ENCODE data around the gene SMARCA5.

SMARCA5 gene, protein sequence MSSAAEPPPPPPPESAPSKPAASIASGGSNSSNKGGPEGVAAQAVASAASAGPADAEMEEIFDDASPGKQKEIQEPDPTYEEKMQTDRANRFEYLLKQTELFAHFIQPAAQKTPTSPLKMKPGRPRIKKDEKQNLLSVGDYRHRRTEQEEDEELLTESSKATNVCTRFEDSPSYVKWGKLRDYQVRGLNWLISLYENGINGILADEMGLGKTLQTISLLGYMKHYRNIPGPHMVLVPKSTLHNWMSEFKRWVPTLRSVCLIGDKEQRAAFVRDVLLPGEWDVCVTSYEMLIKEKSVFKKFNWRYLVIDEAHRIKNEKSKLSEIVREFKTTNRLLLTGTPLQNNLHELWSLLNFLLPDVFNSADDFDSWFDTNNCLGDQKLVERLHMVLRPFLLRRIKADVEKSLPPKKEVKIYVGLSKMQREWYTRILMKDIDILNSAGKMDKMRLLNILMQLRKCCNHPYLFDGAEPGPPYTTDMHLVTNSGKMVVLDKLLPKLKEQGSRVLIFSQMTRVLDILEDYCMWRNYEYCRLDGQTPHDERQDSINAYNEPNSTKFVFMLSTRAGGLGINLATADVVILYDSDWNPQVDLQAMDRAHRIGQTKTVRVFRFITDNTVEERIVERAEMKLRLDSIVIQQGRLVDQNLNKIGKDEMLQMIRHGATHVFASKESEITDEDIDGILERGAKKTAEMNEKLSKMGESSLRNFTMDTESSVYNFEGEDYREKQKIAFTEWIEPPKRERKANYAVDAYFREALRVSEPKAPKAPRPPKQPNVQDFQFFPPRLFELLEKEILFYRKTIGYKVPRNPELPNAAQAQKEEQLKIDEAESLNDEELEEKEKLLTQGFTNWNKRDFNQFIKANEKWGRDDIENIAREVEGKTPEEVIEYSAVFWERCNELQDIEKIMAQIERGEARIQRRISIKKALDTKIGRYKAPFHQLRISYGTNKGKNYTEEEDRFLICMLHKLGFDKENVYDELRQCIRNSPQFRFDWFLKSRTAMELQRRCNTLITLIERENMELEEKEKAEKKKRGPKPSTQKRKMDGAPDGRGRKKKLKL

GRCh38 chr4:143513314-143514168 is at the start of gene SMARCA5:
TSS of gene SMARCA5 (plus strand) at chr4:143513702. CDS start at chr4:143513925, 223 bp downstream.
- Histone ChIP-seq H3K79me2 (ENCODE audit: control insufficient read depth, insufficient read depth, low read length, unreplicated experiment) (peaks cover 49% of the 10 kb centered on the region), H2AFZ (ENCODE audit: low read length, unreplicated experiment) (peak within 1 kb of the TSS; percentile 95), H3K4me1 (ENCODE audit: control insufficient read depth, insufficient read depth, low read length, unreplicated experiment) (peaks cover 22% of the 10 kb centered on the region)

GRCh38 chr4:143473334-143474126 is 40.0 kb upstream of the SMARCA5 start:
- no peaks in the 10 kb centered on the region for H3K27me3 ChIP-seq (ENCODE audit: insufficient read depth, low read length)
- no peak overlapping the region for H3K27ac ChIP-seq (ENCODE audit: low read depth, low read length)
- no peak overlapping the region for H2AFZ ChIP-seq (ENCODE audit: low read length, unreplicated experiment)
- no peaks in the 10 kb centered on the region for H3K79me2 ChIP-seq (ENCODE audit: control insufficient read depth, insufficient read depth, low read length, unreplicated experiment)
- H3K4me1 ChIP-seq (ENCODE audit: control insufficient read depth, insufficient read depth, low read length, unreplicated experiment), result no peaks in the 10 kb centered on the region
- H3K36me3 ChIP-seq (ENCODE audit: insufficient read depth, low read length), result no peaks in the 10 kb centered on the region
- H3K4me3 ChIP-seq (ENCODE audit: low read depth, low read length), result no peak overlapping the region

More at GRCh38 chr4:143513314-143514168, at the start of gene SMARCA5:
- peaks cover 8% of the 10 kb centered on the region for H3K36me3 ChIP-seq (ENCODE audit: insufficient read depth, low read length)
- no peaks in the 10 kb centered on the region for H3K27me3 ChIP-seq (ENCODE audit: insufficient read depth, low read length)
- H3K27ac ChIP-seq (ENCODE audit: low read depth, low read length), result peak within 1 kb of the TSS; percentile 90
- peak within 1 kb of the TSS; percentile 98 for H3K4me3 ChIP-seq (ENCODE audit: low read depth, low read length)

DNA sequence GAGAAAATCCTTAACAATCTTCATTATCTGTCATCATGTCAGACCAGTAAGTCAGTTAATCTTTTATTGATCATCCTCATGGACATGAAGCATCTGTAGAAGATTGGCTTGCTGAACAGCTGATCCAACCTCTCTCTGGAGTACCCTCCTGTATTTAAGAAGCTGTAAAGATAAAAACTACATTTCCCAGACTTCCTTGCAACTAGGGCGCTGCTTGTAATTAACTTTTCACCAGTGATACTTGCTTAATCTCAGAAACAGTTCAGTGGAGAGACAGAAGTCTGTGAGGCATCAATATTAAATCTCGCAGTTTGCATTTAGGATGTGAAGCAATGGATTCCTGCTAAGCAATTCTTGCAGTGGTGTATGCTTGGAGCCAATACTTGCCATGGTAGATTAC is 36.0 kb upstream of the SMARCA5 start:
- H3K27me3 ChIP-seq (ENCODE audit: insufficient read depth, low read length), result no peaks in the 10 kb centered on the region
- H2AFZ ChIP-seq (ENCODE audit: low read length, unreplicated experiment), result no peak overlapping the region
- H3K4me3 ChIP-seq (ENCODE audit: low read depth, low read length), result no peak overlapping the region
- no peaks in the 10 kb centered on the region for H3K79me2 ChIP-seq (ENCODE audit: control insufficient read depth, insufficient read depth, low read length, unreplicated experiment)
- H3K4me1 ChIP-seq (ENCODE audit: control insufficient read depth, insufficient read depth, low read length, unreplicated experiment), result no peaks in the 10 kb centered on the region
- no peak overlapping the region for H3K27ac ChIP-seq (ENCODE audit: low read depth, low read length)
- no peaks in the 10 kb centered on the region for H3K36me3 ChIP-seq (ENCODE audit: insufficient read depth, low read length)

- Histone ChIP-seq H3K27me3 (ENCODE audit: insufficient read depth, low read length) (no peaks in the 10 kb centered on the region), H2AFZ (ENCODE audit: low read length, unreplicated experiment) (no peak overlapping the region), H3K4me1 (ENCODE audit: control insufficient read depth, insufficient read depth, low read length, unreplicated experiment) (no peaks in the 10 kb centered on the region), H3K27ac (ENCODE audit: low read depth, low read length) (no peak overlapping the region), H3K79me2 (ENCODE audit: control insufficient read depth, insufficient read depth, low read length, unreplicated experiment) (no peaks in the 10 kb centered on the region), H3K4me3 (ENCODE audit: low read depth, low read length) (no peak overlapping the region), H3K36me3 (ENCODE audit: insufficient read depth, low read length) (no peaks in the 10 kb centered on the region)
These were observed 32.1 kb upstream of the SMARCA5 start for GRCh38 chr4:143481361-143481760.

DNA sequence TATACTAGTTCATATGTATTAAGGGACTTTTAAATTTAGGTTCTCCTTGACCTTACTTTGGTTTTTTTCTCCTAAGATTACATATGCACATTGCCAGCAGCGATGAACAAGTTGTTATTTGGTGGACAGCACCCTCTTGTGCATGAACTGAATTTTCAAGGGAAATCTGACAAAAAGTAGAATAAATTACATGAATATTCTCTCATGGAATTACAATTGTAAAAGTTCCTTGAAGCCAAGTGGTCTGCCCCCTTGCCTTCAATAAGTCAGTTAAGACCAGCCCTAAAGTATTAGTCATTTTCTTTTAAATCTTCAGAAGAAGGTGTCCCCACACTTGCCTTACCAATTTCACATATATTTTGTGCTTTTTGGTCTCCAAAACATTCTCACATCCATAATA is 30.7 kb upstream of the SMARCA5 start:
- H3K4me3 ChIP-seq (ENCODE audit: low read depth, low read length), result no peak overlapping the region
- no peaks in the 10 kb centered on the region for H3K4me1 ChIP-seq (ENCODE audit: control insufficient read depth, insufficient read depth, low read length, unreplicated experiment)
- no peaks in the 10 kb centered on the region for H3K27me3 ChIP-seq (ENCODE audit: insufficient read depth, low read length)
- no peaks in the 10 kb centered on the region for H3K79me2 ChIP-seq (ENCODE audit: control insufficient read depth, insufficient read depth, low read length, unreplicated experiment)
- H3K36me3 ChIP-seq (ENCODE audit: insufficient read depth, low read length), result no peaks in the 10 kb centered on the region
- no peak overlapping the region for H3K27ac ChIP-seq (ENCODE audit: low read depth, low read length)
- no peak overlapping the region for H2AFZ ChIP-seq (ENCODE audit: low read length, unreplicated experiment)

DNA sequence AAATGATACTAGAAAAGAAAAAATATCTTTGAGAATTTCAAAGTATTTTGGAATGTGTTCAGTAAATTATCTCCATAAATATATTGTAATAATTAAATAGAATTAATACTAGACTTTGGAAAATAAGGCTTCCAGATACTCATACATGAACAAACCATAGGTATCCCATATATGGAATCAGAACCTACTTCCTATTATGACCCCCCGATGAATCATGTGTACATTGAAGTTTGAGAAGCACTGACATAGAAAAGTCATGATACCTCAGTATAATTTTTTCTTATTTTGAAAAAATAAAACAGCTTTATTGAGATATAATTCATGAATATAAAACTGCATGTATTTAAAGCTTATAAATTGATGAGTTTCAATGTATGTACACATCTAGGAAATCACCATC is 27.2 kb upstream of the SMARCA5 start:
- H3K4me1 ChIP-seq (ENCODE audit: control insufficient read depth, insufficient read depth, low read length, unreplicated experiment), result no peaks in the 10 kb centered on the region
- H3K36me3 ChIP-seq (ENCODE audit: insufficient read depth, low read length), result no peaks in the 10 kb centered on the region
- no peak overlapping the region for H3K27ac ChIP-seq (ENCODE audit: low read depth, low read length)
- H3K79me2 ChIP-seq (ENCODE audit: control insufficient read depth, insufficient read depth, low read length, unreplicated experiment), result no peaks in the 10 kb centered on the region
- no peaks in the 10 kb centered on the region for H3K27me3 ChIP-seq (ENCODE audit: insufficient read depth, low read length)
- H2AFZ ChIP-seq (ENCODE audit: low read length, unreplicated experiment), result no peak overlapping the region
- H3K4me3 ChIP-seq (ENCODE audit: low read depth, low read length), result no peak overlapping the region

DNA sequence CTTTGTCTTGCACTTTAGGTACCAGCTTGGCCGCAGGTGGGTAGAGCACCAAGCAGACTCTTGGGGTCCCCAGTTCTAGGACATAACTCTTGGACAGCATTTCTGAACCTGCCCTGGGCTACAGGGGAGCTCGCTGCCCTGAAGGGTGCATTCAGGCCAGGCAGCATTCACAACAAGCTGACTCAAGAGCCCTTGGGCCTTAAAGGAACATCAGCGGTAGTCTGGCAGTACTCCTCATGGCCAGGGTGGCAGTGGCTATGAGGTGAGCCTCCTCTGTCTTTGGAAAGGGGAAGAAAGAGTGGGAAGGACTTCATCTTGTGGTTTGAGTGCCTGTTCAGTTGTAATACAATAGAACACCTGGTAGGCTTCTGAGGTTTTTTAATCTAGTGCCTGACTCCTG is 24.8 kb upstream of the SMARCA5 start:
- no peaks in the 10 kb centered on the region for H3K36me3 ChIP-seq (ENCODE audit: insufficient read depth, low read length)
- no peaks in the 10 kb centered on the region for H3K4me1 ChIP-seq (ENCODE audit: control insufficient read depth, insufficient read depth, low read length, unreplicated experiment)
- no peak overlapping the region for H2AFZ ChIP-seq (ENCODE audit: low read length, unreplicated experiment)
- no peak overlapping the region for H3K27ac ChIP-seq (ENCODE audit: low read depth, low read length)
- H3K79me2 ChIP-seq (ENCODE audit: control insufficient read depth, insufficient read depth, low read length, unreplicated experiment), result no peaks in the 10 kb centered on the region
- no peaks in the 10 kb centered on the region for H3K27me3 ChIP-seq (ENCODE audit: insufficient read depth, low read length)
- H3K4me3 ChIP-seq (ENCODE audit: low read depth, low read length), result no peak overlapping the region

DNA sequence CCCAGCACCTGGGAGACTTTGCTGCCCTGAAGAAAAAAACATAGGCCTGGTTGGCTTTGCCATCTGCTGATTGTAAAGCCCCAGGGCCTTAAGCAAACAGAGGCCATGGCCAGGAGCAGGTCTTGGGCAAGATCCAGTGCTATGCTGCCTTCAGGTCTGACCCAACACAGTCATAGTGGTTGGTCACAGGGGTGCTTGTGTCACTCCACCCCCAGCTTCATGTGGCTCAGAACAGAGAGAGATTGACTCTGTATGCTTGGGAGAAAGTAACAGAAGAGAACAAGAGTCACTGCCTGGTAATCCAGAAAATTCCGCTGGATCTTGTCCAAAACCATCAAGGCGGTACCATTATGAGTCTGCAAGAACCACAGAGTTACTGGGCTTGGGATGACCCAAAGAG is 24.4 kb upstream of the SMARCA5 start:
- no peaks in the 10 kb centered on the region for H3K4me1 ChIP-seq (ENCODE audit: control insufficient read depth, insufficient read depth, low read length, unreplicated experiment)
- no peaks in the 10 kb centered on the region for H3K36me3 ChIP-seq (ENCODE audit: insufficient read depth, low read length)
- H3K27ac ChIP-seq (ENCODE audit: low read depth, low read length), result no peak overlapping the region
- no peak overlapping the region for H2AFZ ChIP-seq (ENCODE audit: low read length, unreplicated experiment)
- no peaks in the 10 kb centered on the region for H3K27me3 ChIP-seq (ENCODE audit: insufficient read depth, low read length)
- no peak overlapping the region for H3K4me3 ChIP-seq (ENCODE audit: low read depth, low read length)
- H3K79me2 ChIP-seq (ENCODE audit: control insufficient read depth, insufficient read depth, low read length, unreplicated experiment), result no peaks in the 10 kb centered on the region

- no peaks in the 10 kb centered on the region for H3K36me3 ChIP-seq (ENCODE audit: insufficient read depth, low read length)
- no peaks in the 10 kb centered on the region for H3K27me3 ChIP-seq (ENCODE audit: insufficient read depth, low read length)
- H3K79me2 ChIP-seq (ENCODE audit: control insufficient read depth, insufficient read depth, low read length, unreplicated experiment), result no peaks in the 10 kb centered on the region
- H3K4me3 ChIP-seq (ENCODE audit: low read depth, low read length), result no peak overlapping the region
- H2AFZ ChIP-seq (ENCODE audit: low read length, unreplicated experiment), result no peak overlapping the region
- H3K27ac ChIP-seq (ENCODE audit: low read depth, low read length), result no peak overlapping the region
- H3K4me1 ChIP-seq (ENCODE audit: control insufficient read depth, insufficient read depth, low read length, unreplicated experiment), result no peaks in the 10 kb centered on the region
These were observed 15.5 kb upstream of the SMARCA5 start for GRCh38 chr4:143498021-143498420.
